Tibial nerve (tissue), 4 donors: ENCODE measurements around the gene CABP4.

Experiments
- CTCF ChIP-seq, 5 experiments: fragments of 200-600 bp in 3 of 5; fragments of 450-650 bp in 2 of 5; sonication (generic) in 3 of 5; IDR thresholded peaks; one replicate each; pipeline ENCODE4 v1.5.1; 2016 to 2019; ENCODE audit warnings: antibody characterized with exemption in 5 of 5, mild to moderate bottlenecking in 3 of 5, moderate library complexity in 2 of 5
- EP300 ChIP-seq, 2 donors: sonication (generic); formaldehyde crosslinking; IDR thresholded peaks; one replicate each; pipeline ENCODE4 v1.6.1; 2017; ENCODE audit warnings: antibody characterized with exemption in 2 of 2, mild to moderate bottlenecking in 1 of 2
- POLR2A ChIP-seq, 2 donors: fragments of 450-650 bp; IDR thresholded peaks; one replicate each; pipeline ENCODE4 v1.6.1; 2017; ENCODE audit warnings: antibody characterized with exemption in 2 of 2, mild to moderate bottlenecking in 2 of 2, moderate library complexity in 2 of 2

GRCh38 chr11:67450796-67451657 lies 4.1 kb upstream of the CABP4 start:
- TF ChIP-seq POLR2A (IDR thresholded peaks at IDR 0.05) (no peak), EP300 (IDR thresholded peaks at IDR 0.05) (no peak), CTCF (IDR thresholded peaks at IDR 0.05) (no peak)
